WTC11 (cell line): ENCODE results near the gene CREB3. TPM values are rescaled to one million over a fixed set of nuclear protein-coding genes. Genes with fewer than 3 reads are reported as not detected.

ENCODE experiments used
- ATAC-seq: fragments of 200-7000 bp; cut with Tn5 transposase; 2 replicates; pipeline ENCODE4 v1.10.0; 2021; ENCODE audit warnings: mild to moderate bottlenecking, moderate library complexity
- CTCF ChIA-PET: fragments of 300-600 bp; sonication (Branson Sonifier 250); formaldehyde crosslinking; loops from one replicate; lab custom pipeline; 2021; ENCODE audit warnings: antibody characterized with exemption; lab: Charles Lee
- POLR2A ChIA-PET: fragments of 350-600 bp; sonication (Branson Sonifier 250); formaldehyde crosslinking; loops from one replicate; lab custom pipeline; 2021; ENCODE audit warnings: antibody characterized with exemption; lab: Charles Lee
- DNase-seq: peaks from one replicate; pipeline ENCODE4 v3.0.0; 2021; ENCODE audit warnings: low spot score
- H3K27ac Mint-ChIP-seq: 2 replicates; pipeline ENCODE4 v1.8.0; 2021; ENCODE audit warnings: mixed read lengths
- H3K27me3 Mint-ChIP-seq: 2 replicates; pipeline ENCODE4 v1.8.0; 2021; ENCODE audit warnings: low read depth, mild to moderate bottlenecking, moderate library complexity, mixed read lengths
- H3K36me3 Mint-ChIP-seq: 2 replicates; pipeline ENCODE4 v1.8.0; 2021; ENCODE audit warnings: mixed read lengths
- H3K4me1 Mint-ChIP-seq: 2 replicates; pipeline ENCODE4 v1.8.0; 2022; ENCODE audit warnings: mixed read lengths
- H3K4me3 Mint-ChIP-seq: 2 replicates; pipeline ENCODE4 v1.8.0; 2021; ENCODE audit warnings: mild to moderate bottlenecking, moderate library complexity, mixed read lengths
- H3K9me3 Mint-ChIP-seq: 2 replicates; pipeline ENCODE4 v1.8.0; 2021; ENCODE audit warnings: mixed read lengths
- CREB1 ChIP-seq: sonication (generic); formaldehyde crosslinking; IDR thresholded peaks from 2 replicates; pipeline ENCODE4 v1.8.0; 2023; ENCODE audit warnings: mild to moderate bottlenecking, missing genetic modification reagents
- ELF4 ChIP-seq: sonication (generic); formaldehyde crosslinking; IDR thresholded peaks from 2 replicates; pipeline ENCODE4 v1.8.1; 2022; ENCODE audit warnings: low read depth, mild to moderate bottlenecking, moderate library complexity, missing genetic modification reagents
- ESRRA ChIP-seq: sonication (generic); formaldehyde crosslinking; IDR thresholded peaks from 2 replicates; pipeline ENCODE4 v1.8.1; 2022; ENCODE audit warnings: mild to moderate bottlenecking, missing genetic modification reagents, borderline replicate concordance
- KAT7 ChIP-seq: sonication (generic); formaldehyde crosslinking; IDR thresholded peaks from 2 replicates; pipeline ENCODE4 v1.8.1; 2023; ENCODE audit warnings: missing genetic modification reagents, mild to moderate bottlenecking, borderline replicate concordance
- RORB ChIP-seq: fragments of 250-450 bp; sonication (Bioruptor Pico); IDR thresholded peaks from 2 replicates; pipeline ENCODE4 v1.9.0; 2021; ENCODE audit warnings: mild to moderate bottlenecking
- SMAD3 ChIP-seq: sonication (generic); formaldehyde crosslinking; IDR thresholded peaks from 2 replicates; pipeline ENCODE4 v1.8.0; 2022; ENCODE audit warnings: missing genetic modification reagents, mild to moderate bottlenecking, borderline replicate concordance
- SMAD4 ChIP-seq: sonication (generic); formaldehyde crosslinking; IDR thresholded peaks from 2 replicates; pipeline ENCODE4 v1.8.0; 2022; ENCODE audit warnings: mild to moderate bottlenecking, missing genetic modification reagents
- ZNF138 ChIP-seq: sonication (generic); formaldehyde crosslinking; conservative IDR thresholded peaks from 2 replicates; pipeline ENCODE4 v1.8.1; 2022; ENCODE audit warnings: mild to moderate bottlenecking, moderate library complexity, missing genetic modification reagents
- ZNF263 ChIP-seq: sonication (generic); formaldehyde crosslinking; IDR thresholded peaks from 2 replicates; pipeline ENCODE4 v1.8.1; 2022; ENCODE audit warnings: low read depth, mild to moderate bottlenecking, moderate library complexity, missing genetic modification reagents
- ZNF416 ChIP-seq: fragments of 250-450 bp; sonication (Bioruptor Pico); IDR thresholded peaks from 2 replicates; pipeline ENCODE4 v1.9.0; 2021; ENCODE audit warnings: mild to moderate bottlenecking, inconsistent platforms
- total RNA-seq: library from RNA; stranded (reverse); gene quantifications from 3 replicates; pipeline ENCODE4 v1.2.3, GENCODE V29; 2021
- TF ChIP-seq, protein P1 (sequence below): fragments of 250-450 bp; sonication (Bioruptor Pico); IDR thresholded peaks from 2 replicates; pipeline ENCODE4 v1.9.0; 2021; ENCODE audit warnings: mild to moderate bottlenecking, borderline replicate concordance
- TF ChIP-seq, protein P2 (sequence below): sonication (generic); formaldehyde crosslinking; IDR thresholded peaks from 2 replicates; pipeline ENCODE4 v1.8.1; 2023; ENCODE audit warnings: mild to moderate bottlenecking, moderate library complexity, missing genetic modification reagents
- TF ChIP-seq, protein P3 (sequence below): sonication (generic); formaldehyde crosslinking; IDR thresholded peaks from 2 replicates; pipeline ENCODE4 v1.8.1; 2023; ENCODE audit warnings: mild to moderate bottlenecking, missing genetic modification reagents, moderate library complexity
- TF ChIP-seq, protein P4 (sequence below): fragments of 200-600 bp; IDR thresholded peaks from 2 replicates; pipeline ENCODE4 v1.8.0; 2022; ENCODE audit warnings: antibody characterized with exemption
- TF ChIP-seq, protein P5 (sequence below): sonication (generic); formaldehyde crosslinking; IDR thresholded peaks from 2 replicates; pipeline ENCODE4 v1.8.1; 2022; ENCODE audit warnings: missing genetic modification reagents, borderline replicate concordance
- TF ChIP-seq, protein P6 (sequence below): sonication (generic); formaldehyde crosslinking; IDR thresholded peaks from 2 replicates; pipeline ENCODE4 v1.8.1; 2022; ENCODE audit warnings: low read depth, missing genetic modification reagents, borderline replicate concordance

Gene CREB3
- total RNA-seq, 1 experiment from 2014 or later = 21.4 TPM

DNA sequence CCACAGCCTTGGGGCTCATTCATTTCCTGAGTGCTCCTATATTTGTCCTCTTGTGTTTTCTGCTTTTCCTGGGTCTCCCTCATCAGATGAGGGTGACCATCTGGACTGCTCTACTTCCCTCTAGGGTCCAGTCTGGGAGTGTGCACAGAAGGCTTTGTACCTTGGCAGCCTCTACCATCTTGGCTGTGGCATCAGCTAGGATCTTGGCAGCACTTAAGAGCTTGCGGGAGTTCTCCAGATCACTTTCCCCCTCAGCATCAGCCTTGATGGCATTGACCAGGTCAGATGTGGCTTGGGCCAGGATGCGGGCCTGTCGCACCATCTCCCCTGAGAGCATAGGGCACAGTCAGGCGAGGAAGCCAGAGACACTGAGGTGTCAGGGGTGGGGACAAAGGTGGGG lies 16.2 kb upstream of the CREB3 start (continued):
- TF ChIP-seq, protein P1, sequence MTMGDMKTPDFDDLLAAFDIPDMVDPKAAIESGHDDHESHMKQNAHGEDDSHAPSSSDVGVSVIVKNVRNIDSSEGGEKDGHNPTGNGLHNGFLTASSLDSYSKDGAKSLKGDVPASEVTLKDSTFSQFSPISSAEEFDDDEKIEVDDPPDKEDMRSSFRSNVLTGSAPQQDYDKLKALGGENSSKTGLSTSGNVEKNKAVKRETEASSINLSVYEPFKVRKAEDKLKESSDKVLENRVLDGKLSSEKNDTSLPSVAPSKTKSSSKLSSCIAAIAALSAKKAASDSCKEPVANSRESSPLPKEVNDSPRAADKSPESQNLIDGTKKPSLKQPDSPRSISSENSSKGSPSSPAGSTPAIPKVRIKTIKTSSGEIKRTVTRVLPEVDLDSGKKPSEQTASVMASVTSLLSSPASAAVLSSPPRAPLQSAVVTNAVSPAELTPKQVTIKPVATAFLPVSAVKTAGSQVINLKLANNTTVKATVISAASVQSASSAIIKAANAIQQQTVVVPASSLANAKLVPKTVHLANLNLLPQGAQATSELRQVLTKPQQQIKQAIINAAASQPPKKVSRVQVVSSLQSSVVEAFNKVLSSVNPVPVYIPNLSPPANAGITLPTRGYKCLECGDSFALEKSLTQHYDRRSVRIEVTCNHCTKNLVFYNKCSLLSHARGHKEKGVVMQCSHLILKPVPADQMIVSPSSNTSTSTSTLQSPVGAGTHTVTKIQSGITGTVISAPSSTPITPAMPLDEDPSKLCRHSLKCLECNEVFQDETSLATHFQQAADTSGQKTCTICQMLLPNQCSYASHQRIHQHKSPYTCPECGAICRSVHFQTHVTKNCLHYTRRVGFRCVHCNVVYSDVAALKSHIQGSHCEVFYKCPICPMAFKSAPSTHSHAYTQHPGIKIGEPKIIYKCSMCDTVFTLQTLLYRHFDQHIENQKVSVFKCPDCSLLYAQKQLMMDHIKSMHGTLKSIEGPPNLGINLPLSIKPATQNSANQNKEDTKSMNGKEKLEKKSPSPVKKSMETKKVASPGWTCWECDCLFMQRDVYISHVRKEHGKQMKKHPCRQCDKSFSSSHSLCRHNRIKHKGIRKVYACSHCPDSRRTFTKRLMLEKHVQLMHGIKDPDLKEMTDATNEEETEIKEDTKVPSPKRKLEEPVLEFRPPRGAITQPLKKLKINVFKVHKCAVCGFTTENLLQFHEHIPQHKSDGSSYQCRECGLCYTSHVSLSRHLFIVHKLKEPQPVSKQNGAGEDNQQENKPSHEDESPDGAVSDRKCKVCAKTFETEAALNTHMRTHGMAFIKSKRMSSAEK (CRISPR knock-in tag) = no peak
- TF ChIP-seq, protein P2, sequence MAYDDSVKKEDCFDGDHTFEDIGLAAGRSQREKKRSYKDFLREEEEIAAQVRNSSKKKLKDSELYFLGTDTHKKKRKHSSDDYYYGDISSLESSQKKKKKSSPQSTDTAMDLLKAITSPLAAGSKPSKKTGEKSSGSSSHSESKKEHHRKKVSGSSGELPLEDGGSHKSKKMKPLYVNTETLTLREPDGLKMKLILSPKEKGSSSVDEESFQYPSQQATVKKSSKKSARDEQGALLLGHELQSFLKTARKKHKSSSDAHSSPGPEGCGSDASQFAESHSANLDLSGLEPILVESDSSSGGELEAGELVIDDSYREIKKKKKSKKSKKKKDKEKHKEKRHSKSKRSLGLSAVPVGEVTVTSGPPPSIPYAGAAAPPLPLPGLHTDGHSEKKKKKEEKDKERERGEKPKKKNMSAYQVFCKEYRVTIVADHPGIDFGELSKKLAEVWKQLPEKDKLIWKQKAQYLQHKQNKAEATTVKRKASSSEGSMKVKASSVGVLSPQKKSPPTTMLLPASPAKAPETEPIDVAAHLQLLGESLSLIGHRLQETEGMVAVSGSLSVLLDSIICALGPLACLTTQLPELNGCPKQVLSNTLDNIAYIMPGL (CRISPR knock-in tag) = no peak
- TF ChIP-seq, protein P3, sequence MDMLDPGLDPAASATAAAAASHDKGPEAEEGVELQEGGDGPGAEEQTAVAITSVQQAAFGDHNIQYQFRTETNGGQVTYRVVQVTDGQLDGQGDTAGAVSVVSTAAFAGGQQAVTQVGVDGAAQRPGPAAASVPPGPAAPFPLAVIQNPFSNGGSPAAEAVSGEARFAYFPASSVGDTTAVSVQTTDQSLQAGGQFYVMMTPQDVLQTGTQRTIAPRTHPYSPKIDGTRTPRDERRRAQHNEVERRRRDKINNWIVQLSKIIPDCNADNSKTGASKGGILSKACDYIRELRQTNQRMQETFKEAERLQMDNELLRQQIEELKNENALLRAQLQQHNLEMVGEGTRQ = no peak
- no peak for TF ChIP-seq KAT7 (CRISPR knock-in tag)
- TF ChIP-seq SMAD4 = no peak
- no peak for TF ChIP-seq ELF4 (CRISPR knock-in tag)
- TF ChIP-seq RORB (CRISPR knock-in tag) = no peak
- no peak for TF ChIP-seq CREB1 (CRISPR knock-in tag)
- TF ChIP-seq ZNF416 (CRISPR knock-in tag) = no peak
- no peak for TF ChIP-seq ZNF263 (CRISPR knock-in tag)

DNA sequence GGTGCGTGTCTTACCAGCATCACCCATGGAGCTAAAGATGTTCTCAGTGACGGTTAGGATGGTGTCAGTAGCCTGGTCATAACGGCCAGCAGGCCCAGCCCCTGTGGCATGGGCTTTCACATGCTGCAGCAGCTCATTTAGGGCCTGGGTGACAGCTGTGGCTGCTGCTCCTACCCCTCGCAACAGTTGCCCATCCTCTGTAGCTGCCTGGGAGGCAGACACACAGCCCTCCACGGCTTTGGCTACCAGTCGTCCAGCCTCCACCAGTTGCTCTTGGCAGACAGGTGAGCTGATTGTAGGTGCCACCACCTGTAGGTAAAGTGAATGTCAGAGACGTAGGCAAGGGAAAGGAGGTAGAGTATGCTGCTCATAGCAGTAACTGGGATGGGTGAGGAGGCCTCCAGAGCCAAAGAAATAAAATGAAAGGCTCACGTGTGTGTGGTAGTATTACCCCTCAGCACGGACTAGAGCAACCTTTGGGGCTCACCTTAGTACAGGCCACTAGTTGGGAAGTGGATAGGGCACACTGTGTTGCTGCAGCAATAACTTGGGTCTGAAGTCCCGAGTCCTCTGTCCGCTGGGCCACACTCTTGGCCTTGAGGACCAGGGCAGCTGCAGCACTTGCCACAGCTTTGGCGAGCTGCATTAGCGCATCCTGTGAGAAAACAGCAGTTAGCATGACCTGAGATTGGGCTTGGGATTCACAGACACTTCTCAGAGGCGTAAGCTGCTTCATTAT lies 15.2 kb upstream of the CREB3 start:
- TF ChIP-seq, protein P4, sequence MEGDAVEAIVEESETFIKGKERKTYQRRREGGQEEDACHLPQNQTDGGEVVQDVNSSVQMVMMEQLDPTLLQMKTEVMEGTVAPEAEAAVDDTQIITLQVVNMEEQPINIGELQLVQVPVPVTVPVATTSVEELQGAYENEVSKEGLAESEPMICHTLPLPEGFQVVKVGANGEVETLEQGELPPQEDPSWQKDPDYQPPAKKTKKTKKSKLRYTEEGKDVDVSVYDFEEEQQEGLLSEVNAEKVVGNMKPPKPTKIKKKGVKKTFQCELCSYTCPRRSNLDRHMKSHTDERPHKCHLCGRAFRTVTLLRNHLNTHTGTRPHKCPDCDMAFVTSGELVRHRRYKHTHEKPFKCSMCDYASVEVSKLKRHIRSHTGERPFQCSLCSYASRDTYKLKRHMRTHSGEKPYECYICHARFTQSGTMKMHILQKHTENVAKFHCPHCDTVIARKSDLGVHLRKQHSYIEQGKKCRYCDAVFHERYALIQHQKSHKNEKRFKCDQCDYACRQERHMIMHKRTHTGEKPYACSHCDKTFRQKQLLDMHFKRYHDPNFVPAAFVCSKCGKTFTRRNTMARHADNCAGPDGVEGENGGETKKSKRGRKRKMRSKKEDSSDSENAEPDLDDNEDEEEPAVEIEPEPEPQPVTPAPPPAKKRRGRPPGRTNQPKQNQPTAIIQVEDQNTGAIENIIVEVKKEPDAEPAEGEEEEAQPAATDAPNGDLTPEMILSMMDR = no peak
- TF ChIP-seq ELF4 (CRISPR knock-in tag) = no peak
- CTCF ChIA-PET = interaction anchor here (3.1 kb wide), 1 partner anchor 21 kb away, joined by 16 read pairs; no protein-coding TSS in a partner anchor
- H3K27me3 Mint-ChIP-seq = no peaks in the 10 kb centered on the region
- H3K27ac Mint-ChIP-seq = no peak overlapping the region
- POLR2A ChIA-PET = no interaction called here
- ATAC-seq (no peak), DNase-seq (no peak)
- H3K4me3 Mint-ChIP-seq = no peak overlapping the region
- no peaks in the 10 kb centered on the region for H3K4me1 Mint-ChIP-seq
- H3K36me3 Mint-ChIP-seq = peaks cover 86% of the 10 kb centered on the region
- H3K9me3 Mint-ChIP-seq = no peaks in the 10 kb centered on the region

DNA sequence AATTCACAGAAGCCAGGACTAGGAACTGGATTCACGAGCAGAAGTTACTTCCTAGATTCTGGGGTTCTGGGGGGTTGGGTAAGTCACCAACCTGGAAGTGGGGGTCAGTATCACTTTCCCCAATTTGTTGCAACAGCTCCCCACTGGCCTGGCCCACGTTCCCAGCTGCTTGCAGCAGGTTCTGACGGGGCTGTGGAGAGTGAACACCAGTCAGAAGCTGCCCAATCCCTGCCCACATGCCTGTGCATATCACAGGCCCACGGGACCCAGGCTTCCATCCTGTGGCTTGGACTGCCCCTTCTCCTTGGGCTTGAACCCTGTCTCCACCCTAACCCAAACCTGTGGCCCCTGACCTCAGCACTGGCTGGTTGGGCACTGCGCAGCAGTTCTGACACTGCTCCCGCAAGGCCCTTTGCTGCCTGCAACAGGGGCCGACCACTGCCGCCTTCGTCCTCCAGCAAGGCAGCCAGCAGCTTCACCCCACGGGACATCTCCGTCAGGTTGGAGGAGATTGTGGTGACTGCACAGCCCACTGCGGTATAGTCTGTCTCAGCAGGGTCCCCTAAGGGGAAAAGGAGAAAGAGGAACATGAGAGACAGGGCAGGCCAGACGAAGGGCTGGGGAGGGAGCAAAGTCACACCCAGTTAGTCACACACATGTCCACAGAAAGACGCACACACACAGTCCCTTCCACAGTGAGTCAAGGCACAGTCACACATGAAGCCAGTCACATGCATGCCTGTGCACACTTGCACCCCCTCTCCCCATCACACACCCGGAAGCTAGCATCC lies 13.6 kb upstream of the CREB3 start:
- H3K27me3 Mint-ChIP-seq = no peaks in the 10 kb centered on the region
- peaks cover 85% of the 10 kb centered on the region for H3K36me3 Mint-ChIP-seq
- ChIA-PET CTCF (interaction anchor here (0.7 to 3.1 kb wide), 3 partner anchors 10 to 119 kb away, joined by 3 to 16 read pairs (median 5); no protein-coding TSS in a partner anchor), POLR2A (no interaction called here)
- no peak overlapping the region for H3K27ac Mint-ChIP-seq
- no peaks in the 10 kb centered on the region for H3K4me1 Mint-ChIP-seq
- DNase-seq (no peak), ATAC-seq (no peak)
- H3K4me3 Mint-ChIP-seq = no peak overlapping the region
- H3K9me3 Mint-ChIP-seq = no peaks in the 10 kb centered on the region
- no peak for TF ChIP-seq ZNF138
- TF ChIP-seq, protein P5, sequence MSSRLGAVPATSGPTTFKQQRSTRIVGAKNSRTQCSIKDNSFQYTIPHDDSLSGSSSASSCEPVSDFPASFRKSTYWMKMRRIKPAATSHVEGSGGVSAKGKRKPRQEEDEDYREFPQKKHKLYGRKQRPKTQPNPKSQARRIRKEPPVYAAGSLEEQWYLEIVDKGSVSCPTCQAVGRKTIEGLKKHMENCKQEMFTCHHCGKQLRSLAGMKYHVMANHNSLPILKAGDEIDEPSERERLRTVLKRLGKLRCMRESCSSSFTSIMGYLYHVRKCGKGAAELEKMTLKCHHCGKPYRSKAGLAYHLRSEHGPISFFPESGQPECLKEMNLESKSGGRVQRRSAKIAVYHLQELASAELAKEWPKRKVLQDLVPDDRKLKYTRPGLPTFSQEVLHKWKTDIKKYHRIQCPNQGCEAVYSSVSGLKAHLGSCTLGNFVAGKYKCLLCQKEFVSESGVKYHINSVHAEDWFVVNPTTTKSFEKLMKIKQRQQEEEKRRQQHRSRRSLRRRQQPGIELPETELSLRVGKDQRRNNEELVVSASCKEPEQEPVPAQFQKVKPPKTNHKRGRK = no peak
- no peak for TF ChIP-seq ESRRA (CRISPR knock-in tag)
- no peak for TF ChIP-seq SMAD3 (CRISPR knock-in tag)
- TF ChIP-seq, protein P6, sequence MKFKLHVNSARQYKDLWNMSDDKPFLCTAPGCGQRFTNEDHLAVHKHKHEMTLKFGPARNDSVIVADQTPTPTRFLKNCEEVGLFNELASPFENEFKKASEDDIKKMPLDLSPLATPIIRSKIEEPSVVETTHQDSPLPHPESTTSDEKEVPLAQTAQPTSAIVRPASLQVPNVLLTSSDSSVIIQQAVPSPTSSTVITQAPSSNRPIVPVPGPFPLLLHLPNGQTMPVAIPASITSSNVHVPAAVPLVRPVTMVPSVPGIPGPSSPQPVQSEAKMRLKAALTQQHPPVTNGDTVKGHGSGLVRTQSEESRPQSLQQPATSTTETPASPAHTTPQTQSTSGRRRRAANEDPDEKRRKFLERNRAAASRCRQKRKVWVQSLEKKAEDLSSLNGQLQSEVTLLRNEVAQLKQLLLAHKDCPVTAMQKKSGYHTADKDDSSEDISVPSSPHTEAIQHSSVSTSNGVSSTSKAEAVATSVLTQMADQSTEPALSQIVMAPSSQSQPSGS (CRISPR knock-in tag) = no peak
- TF ChIP-seq, protein P4 = no peak
